K562 (cell line): ENCODE measurements around the gene PHF20. TPM values are rescaled to one million over a fixed set of nuclear protein-coding genes. Genes with fewer than 3 reads are reported as not detected.

ENCODE experiments used
- EGR1 ChIP-seq: fragments of 450-650 bp; conservative IDR thresholded peaks from 2 replicates; pipeline ENCODE4 v1.6.1; 2017; ENCODE audit warnings: mild to moderate bottlenecking
- JUND ChIP-seq, 2 experiments: IDR thresholded peaks; 2 replicates in 1 of 2; 3 replicates in 1 of 2; pipeline ENCODE4 v1.6.1; 2011; ENCODE audit warnings: borderline replicate concordance in 2 of 2, low read depth in 2 of 2, low read length in 2 of 2, improper control_type of control experiment in 1 of 2, missing biosample characterization in 1 of 2, missing genetic modification characterization in 1 of 2, missing genetic modification reagents in 1 of 2
- MTF1 ChIP-seq: fragments of 250-450 bp; sonication (Bioruptor Pico); IDR thresholded peaks from 2 replicates; pipeline ENCODE4 v1.9.0; 2021; ENCODE audit warnings: moderate library complexity, mild to moderate bottlenecking, inconsistent platforms, borderline replicate concordance
- NCOA2 ChIP-seq, 2 experiments: fragments of 450-650 bp; IDR thresholded peaks; 2 replicates each; pipeline ENCODE4 v1.6.1; 2018; ENCODE audit warnings: mild to moderate bottlenecking in 2 of 2, moderate library complexity in 1 of 2; ENCODE audit not compliant: partially characterized antibody in 2 of 2
- SMAD4 ChIP-seq: fragments of 250-450 bp; sonication (Bioruptor Pico); conservative IDR thresholded peaks from 2 replicates; pipeline ENCODE4 v1.8.0; 2021; ENCODE audit warnings: inconsistent platforms, mild to moderate bottlenecking, moderate library complexity
- ZC3H8 ChIP-seq: fragments of 450-650 bp; IDR thresholded peaks from 2 replicates; pipeline ENCODE4 v1.6.1; 2017
- polyA plus RNA-seq, 8 experiments: library from polyadenylated mRNA; depleted of rRNA in 4 of 8; stranded (reverse) in 5 of 8; unstranded in 3 of 8; fragments of >200 nt; fragmentation: Nextera tagmentation in 2 of 8; fragmentation: Illumina TruSeq in 1 of 8; extraction: Ambion mirVana in 2 of 8; extraction: Trizol in 1 of 8; gene quantifications; 2 replicates each; pipeline versions ENCODE4 v1.2.1 to v1.2.3, GENCODE V29; 2011 to 2014; ENCODE audit warnings: inconsistent platforms in 1 of 8, missing spikeins in 1 of 8
- total RNA-seq, 7 experiments: library from RNA; depleted of rRNA in 6 of 7; stranded (reverse); fragments of >200 nt in 6 of 7; fragmentation: Illumina TruSeq in 2 of 7; extraction: Trizol in 2 of 7; gene quantifications; 2 replicates each; pipeline versions ENCODE4 v1.2.1 to v1.2.3, GENCODE V29; 2011 to 2021; ENCODE audit warnings: low replicate concordance in 1 of 7
- TF ChIP-seq, protein P1 (sequence below): fragments of 450-650 bp; IDR thresholded peaks from 2 replicates; pipeline ENCODE4 v1.6.1; 2016; ENCODE audit warnings: antibody characterized with exemption
- TF ChIP-seq, protein P2 (sequence below), 2 experiments: fragments of 450-650 bp; IDR thresholded peaks; 2 replicates each; pipeline ENCODE4 v1.6.1; 2016; ENCODE audit warnings: mild to moderate bottlenecking in 2 of 2, borderline replicate concordance in 1 of 2, low read depth in 1 of 2, moderate library complexity in 1 of 2
- TF ChIP-seq, protein P3 (sequence below), 2 experiments: IDR thresholded peaks in 1 of 2; conservative IDR thresholded peaks in 1 of 2; 2 replicates each; pipeline ENCODE4 v1.6.1; 2016; ENCODE audit warnings: low read depth in 2 of 2, mild to moderate bottlenecking in 1 of 2, missing compliant biosample characterization in 1 of 2, missing genetic modification characterization in 1 of 2, moderate library complexity in 1 of 2
- TF ChIP-seq, protein P4 (sequence below): sonication (generic); formaldehyde crosslinking; IDR thresholded peaks from 2 replicates; pipeline ENCODE4 v1.8.0; 2022; ENCODE audit warnings: mild to moderate bottlenecking, missing genetic modification reagents

The PHF20 gene
- total and polyA plus RNA-seq, 9 of the 15 experiments (the other 6 are each of a cell fraction or from before 2014, with no cell fraction given), result 49.9 to 196 (median 70.7) TPM

DNA sequence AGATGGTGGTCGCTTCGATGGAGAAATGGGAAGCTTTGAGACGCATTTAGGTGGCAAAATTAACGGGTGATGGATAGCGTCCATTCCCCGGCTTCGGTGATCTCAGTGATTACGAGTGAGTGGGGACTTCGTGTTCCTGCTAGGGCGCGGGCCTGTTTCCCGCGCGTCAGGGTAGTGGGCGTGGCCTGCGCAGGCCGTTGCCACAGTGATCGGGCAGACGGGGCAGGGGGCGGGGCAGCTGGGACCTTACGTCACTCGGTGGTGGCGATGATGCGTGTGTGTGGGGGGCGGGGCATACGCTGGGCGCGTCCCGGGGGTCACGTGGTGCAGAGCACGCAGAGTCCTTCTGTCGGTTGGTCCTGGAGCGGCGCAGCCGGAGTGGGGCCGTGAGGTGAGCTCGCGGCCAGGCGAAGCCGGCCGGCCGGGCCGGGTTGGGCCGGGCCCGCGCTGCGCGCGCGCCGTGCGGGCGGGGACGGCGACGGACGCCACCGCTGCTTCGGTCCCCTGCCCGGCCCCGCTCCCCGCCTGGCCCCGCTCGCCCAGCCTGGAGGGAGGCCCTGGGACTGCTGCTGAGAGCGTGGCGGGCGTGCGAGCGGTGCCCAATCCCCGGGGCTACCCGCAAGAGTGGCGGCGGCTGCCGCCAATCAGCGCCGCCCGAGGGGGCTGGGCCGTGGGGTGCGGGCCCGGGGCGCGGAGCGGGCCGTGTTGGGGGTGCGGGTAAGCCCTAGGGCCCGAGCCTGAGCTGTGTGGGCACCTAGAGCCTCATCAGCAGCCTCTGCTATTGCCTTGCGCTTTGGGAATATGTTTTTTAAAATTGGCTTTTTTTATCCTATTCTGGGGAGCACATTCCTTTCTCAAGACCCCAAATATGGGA lies at the start of gene PHF20 (continued):
- TF ChIP-seq, protein P1, sequence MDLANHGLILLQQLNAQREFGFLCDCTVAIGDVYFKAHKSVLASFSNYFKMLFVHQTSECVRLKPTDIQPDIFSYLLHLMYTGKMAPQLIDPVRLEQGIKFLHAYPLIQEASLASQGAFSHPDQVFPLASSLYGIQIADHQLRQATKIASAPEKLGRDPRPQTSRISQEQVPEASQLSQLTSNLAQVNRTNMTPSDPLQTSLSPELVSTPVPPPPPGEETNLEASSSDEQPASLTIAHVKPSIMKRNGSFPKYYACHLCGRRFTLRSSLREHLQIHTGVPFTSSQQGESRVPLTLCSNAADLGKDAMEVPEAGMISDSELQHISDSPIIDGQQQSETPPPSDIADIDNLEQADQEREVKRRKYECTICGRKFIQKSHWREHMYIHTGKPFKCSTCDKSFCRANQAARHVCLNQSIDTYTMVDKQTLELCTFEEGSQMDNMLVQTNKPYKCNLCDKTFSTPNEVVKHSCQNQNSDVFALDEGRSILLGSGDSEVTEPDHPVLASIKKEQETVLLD, result peak; percentile 81; the same call in 1 of the 2 replicates
- no peak for TF ChIP-seq NCOA2 (IDR thresholded peaks at IDR 0.05; ENCODE audit: partially characterized antibody in 2 of 2)
- 0 out of 2 replicates have a peak, but pooled peaks have one; percentile 10 for TF ChIP-seq SMAD4 (CRISPR knock-in tag)
- TF ChIP-seq, protein P2, sequence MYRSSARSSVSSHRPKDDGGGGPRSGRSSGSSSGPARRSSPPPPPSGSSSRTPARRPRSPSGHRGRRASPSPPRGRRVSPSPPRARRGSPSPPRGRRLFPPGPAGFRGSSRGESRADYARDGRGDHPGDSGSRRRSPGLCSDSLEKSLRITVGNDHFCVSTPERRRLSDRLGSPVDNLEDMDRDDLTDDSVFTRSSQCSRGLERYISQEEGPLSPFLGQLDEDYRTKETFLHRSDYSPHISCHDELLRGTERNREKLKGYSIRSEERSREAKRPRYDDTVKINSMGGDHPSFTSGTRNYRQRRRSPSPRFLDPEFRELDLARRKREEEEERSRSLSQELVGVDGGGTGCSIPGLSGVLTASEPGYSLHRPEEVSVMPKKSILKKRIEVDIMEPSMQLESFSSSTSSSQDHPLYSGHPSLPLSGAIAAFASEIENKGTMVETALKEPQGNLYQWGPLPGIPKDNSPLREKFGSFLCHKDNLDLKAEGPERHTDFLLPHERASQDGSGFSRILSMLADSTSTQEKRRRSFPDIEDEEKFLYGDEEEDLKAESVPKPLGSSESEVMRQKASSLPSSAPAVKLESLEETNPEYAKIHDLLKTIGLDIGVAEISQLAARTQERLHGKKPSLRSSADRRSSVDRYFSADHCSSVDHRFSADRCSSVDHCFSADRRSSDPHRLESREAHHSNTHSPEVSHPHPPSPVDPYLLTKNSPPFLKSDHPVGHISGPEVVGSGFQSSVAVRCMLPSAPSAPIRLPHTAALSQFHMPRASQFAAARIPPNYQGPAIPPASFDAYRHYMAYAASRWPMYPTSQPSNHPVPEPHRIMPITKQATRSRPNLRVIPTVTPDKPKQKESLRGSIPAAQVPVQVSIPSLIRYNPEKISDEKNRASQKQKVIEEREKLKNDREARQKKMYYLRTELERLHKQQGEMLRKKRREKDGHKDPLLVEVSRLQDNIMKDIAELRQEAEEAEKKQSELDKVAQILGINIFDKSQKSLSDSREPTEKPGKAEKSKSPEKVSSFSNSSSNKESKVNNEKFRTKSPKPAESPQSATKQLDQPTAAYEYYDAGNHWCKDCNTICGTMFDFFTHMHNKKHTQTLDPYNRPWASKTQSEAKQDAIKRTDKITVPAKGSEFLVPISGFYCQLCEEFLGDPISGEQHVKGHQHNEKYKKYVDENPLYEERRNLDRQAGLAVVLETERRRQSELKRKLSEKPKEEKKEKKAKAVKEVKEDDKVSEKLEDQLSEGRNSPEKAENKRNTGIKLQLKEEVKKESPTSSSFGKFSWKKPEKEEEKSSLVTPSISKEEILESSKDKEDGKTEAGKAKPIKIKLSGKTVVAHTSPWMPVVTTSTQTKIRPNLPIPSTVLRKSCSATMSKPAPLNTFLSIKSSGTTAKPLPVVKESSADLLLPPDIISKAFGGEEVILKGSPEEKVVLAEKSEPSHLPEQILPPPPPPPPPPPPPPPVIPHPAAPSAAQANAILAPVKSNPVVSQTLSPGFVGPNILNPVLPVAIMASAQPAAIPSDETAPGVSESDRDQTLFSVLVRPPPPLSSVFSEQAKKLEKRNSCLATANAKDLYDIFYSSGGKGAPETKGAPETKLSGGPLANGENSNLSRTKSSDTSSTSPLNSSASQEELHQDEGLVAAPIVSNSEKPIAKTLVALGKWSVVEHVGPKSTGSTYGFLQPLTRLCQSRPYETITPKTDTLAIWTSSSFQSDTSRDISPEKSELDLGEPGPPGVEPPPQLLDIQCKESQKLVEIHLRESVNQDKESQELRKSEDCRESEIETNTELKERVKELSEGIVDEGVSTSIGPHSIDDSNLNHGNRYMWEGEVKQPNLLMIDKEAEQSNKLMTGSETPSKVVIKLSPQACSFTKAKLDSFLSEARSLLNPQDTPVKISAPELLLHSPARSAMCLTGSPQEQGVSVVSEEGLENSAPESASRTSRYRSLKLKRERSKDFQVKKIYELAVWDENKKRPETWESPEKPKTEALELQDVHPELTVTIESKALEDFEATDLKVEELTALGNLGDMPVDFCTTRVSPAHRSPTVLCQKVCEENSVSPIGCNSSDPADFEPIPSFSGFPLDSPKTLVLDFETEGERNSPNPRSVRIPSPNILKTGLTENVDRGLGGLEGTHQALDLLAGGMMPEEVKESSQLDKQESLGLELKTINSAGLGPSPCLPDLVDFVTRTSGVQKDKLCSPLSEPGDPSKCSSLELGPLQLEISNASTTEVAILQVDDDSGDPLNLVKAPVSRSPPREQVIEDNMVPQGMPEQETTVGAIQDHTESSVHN (IDR thresholded peaks at IDR 0.05; ENCODE audit: borderline replicate concordance in 1 of 2, low read depth in 1 of 2), result no peak
- TF ChIP-seq ZC3H8, result no peak
- TF ChIP-seq MTF1 (CRISPR knock-in tag), result no peak
- TF ChIP-seq, protein P3, sequence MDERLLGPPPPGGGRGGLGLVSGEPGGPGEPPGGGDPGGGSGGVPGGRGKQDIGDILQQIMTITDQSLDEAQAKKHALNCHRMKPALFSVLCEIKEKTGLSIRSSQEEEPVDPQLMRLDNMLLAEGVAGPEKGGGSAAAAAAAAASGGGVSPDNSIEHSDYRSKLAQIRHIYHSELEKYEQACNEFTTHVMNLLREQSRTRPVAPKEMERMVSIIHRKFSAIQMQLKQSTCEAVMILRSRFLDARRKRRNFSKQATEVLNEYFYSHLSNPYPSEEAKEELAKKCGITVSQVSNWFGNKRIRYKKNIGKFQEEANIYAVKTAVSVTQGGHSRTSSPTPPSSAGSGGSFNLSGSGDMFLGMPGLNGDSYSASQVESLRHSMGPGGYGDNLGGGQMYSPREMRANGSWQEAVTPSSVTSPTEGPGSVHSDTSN (CRISPR knock-in tag; IDR thresholded peaks at IDR 0.05; ENCODE audit: low read depth), result peak; percentile 89
- TF ChIP-seq, protein P3 (tag; conservative IDR thresholded peaks at IDR 0.05; ENCODE audit: low read depth), result no peak
- TF ChIP-seq, protein P4, sequence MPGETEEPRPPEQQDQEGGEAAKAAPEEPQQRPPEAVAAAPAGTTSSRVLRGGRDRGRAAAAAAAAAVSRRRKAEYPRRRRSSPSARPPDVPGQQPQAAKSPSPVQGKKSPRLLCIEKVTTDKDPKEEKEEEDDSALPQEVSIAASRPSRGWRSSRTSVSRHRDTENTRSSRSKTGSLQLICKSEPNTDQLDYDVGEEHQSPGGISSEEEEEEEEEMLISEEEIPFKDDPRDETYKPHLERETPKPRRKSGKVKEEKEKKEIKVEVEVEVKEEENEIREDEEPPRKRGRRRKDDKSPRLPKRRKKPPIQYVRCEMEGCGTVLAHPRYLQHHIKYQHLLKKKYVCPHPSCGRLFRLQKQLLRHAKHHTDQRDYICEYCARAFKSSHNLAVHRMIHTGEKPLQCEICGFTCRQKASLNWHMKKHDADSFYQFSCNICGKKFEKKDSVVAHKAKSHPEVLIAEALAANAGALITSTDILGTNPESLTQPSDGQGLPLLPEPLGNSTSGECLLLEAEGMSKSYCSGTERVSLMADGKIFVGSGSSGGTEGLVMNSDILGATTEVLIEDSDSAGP (CRISPR knock-in tag), result no peak
- peak; percentile 72 for TF ChIP-seq JUND (IDR thresholded peaks at IDR 0.05; ENCODE audit: borderline replicate concordance, low read depth, low read length)
- TF ChIP-seq JUND (tag; IDR thresholded peaks at IDR 0.05; ENCODE audit: borderline replicate concordance, low read depth, low read length), result no peak; the same call in 2 of the 3 replicates
- TF ChIP-seq EGR1, result peak; percentile 42
